ENCODE results near the gene PARVA. TPM values are rescaled to one million over a fixed set of nuclear protein-coding genes. Genes with fewer than 3 reads are reported as not detected.

Gene PARVA
- polyA plus RNA-seq, 2 of the 4 experiments (the other 2 are of a cell fraction): 25.5 to 26.1 TPM

DNA sequence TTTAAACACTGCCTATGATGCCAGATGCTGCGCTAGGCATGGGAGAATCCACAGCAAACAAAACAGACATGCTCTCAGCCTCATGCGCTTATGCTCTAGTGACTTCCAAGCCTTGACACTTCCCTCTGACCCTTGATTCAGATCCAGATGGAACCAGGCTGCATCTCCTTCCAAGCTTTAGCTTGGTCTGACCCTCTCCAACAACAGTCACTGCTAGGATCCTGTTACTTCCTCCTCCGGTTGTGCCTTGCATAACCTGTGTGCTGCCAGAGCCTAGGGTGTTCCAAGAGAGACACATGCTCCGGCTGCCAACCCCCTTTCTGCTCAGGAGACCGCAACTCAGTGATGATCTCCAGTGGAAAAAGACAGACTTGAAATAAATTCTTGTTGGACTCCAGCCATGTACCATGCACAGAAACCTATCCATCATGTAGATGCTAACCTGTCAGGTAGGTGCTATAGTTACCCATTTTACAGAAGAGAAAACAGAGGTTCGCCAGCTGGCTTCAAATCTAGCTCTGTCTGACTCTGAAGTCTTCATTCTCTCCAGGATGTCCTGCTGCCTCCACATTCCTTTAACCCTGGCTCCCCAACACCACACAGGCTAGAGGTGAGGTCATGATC, 160.5 kb downstream of the PARVA start:
- no peak overlapping the region for H3K27ac ChIP-seq
- H3K4me1 ChIP-seq: peaks cover 39% of the 10 kb centered on the region
- ATAC-seq (no peak), DNase-seq (ENCODE audit: low read depth in 1 of 2, low spot score in 1 of 2) (no peak), FAIRE-seq (no peak)
- ChIA-PET POLR2A (no interaction called here), CTCF (interaction anchor here (0.9 to 1.7 kb wide), 4 partner anchors 8 to 249 kb away, joined by 3 to 4 read pairs (median 3); no protein-coding TSS in a partner anchor)
- H3K4me3 ChIP-seq: no peak overlapping the region
- WGBS (ENCODE audit: missing lambda C conversion rate): 85% methylated on average over 6 of the region's 6 CpGs
- H3K4me2 ChIP-seq: no peak overlapping the region
- TF ChIP-seq FOXS1 (CRISPR knock-in tag; IDR thresholded peaks at IDR 0.05) (no peak), GATA3 (IDR thresholded peaks at IDR 0.05; ENCODE audit: borderline replicate concordance) (no peak), HDAC2 (IDR thresholded peaks at IDR 0.05) (no peak), MAFK (IDR thresholded peaks at IDR 0.05; ENCODE audit: partially characterized antibody) (no peak), JUN (IDR thresholded peaks at IDR 0.05) (no peak)
- no peaks in the 10 kb centered on the region for H3K9me3 ChIP-seq

DNA sequence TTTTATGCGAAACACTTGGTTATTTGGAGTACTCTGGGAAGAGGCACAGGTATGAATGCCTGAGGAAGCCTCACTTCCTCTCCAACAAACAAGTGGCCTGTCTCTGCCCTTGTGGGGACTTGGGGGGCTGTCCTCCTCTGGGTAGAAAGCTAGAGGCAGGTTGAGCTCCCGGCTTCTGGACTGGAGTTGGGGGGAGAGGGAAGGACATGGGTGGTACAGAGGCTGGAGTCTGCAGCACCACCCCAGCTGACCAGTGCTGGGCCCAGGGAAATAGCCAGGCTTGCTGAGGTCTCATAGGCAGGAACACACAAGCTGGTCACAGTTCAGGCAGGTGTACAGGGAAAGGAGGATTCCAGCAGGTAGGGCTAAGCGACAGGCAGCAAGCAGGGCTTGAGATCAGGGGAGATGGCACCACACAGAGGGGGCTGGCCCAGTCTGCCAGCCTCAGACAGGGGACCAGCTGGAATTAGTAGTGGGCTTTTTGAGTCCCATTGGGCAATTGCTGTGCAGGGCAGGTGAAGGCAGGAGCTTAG, 161.6 kb downstream of the PARVA start:
- 80% methylated on average over 3 of the region's 3 CpGs for WGBS (ENCODE audit: missing lambda C conversion rate)
- ATAC-seq (no peak), DNase-seq (ENCODE audit: low read depth in 1 of 2, low spot score in 1 of 2) (no peak), FAIRE-seq (no peak)
- Histone ChIP-seq H3K27ac (peak overlapping the region; percentile 75 to 85), H3K4me3 (no peak overlapping the region), H3K4me1 (peaks cover 50% of the 10 kb centered on the region), H3K9me3 (no peaks in the 10 kb centered on the region), H3K4me2 (peak overlapping the region; percentile 64)
- TF ChIP-seq, protein P1, sequence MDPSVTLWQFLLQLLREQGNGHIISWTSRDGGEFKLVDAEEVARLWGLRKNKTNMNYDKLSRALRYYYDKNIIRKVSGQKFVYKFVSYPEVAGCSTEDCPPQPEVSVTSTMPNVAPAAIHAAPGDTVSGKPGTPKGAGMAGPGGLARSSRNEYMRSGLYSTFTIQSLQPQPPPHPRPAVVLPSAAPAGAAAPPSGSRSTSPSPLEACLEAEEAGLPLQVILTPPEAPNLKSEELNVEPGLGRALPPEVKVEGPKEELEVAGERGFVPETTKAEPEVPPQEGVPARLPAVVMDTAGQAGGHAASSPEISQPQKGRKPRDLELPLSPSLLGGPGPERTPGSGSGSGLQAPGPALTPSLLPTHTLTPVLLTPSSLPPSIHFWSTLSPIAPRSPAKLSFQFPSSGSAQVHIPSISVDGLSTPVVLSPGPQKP (IDR thresholded peaks at IDR 0.05; ENCODE audit: low read depth, low read length): no peak
- no peak for TF ChIP-seq RFX5 (IDR thresholded peaks at IDR 0.05)
- TF ChIP-seq FOXS1 (CRISPR knock-in tag; IDR thresholded peaks at IDR 0.05): no peak
- TF ChIP-seq KDM1A (IDR thresholded peaks at IDR 0.05; ENCODE audit: low read depth): no peak
- no peak for TF ChIP-seq RAD21 (conservative IDR thresholded peaks at IDR 0.05 in 1 of 2, IDR thresholded peaks at IDR 0.05 in 1 of 2)
- TF ChIP-seq ZSCAN20 (CRISPR knock-in tag; IDR thresholded peaks at IDR 0.05): no peak
- TF ChIP-seq, protein P2, sequence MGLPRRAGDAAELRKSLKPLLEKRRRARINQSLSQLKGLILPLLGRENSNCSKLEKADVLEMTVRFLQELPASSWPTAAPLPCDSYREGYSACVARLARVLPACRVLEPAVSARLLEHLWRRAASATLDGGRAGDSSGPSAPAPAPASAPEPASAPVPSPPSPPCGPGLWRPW (IDR thresholded peaks at IDR 0.05): no peak
- TF ChIP-seq, protein P3, sequence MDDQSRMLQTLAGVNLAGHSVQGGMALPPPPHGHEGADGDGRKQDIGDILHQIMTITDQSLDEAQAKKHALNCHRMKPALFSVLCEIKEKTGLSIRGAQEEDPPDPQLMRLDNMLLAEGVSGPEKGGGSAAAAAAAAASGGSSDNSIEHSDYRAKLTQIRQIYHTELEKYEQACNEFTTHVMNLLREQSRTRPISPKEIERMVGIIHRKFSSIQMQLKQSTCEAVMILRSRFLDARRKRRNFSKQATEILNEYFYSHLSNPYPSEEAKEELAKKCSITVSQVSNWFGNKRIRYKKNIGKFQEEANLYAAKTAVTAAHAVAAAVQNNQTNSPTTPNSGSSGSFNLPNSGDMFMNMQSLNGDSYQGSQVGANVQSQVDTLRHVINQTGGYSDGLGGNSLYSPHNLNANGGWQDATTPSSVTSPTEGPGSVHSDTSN (IDR thresholded peaks at IDR 0.05): no peak
- TF ChIP-seq RARB (CRISPR knock-in tag; IDR thresholded peaks at IDR 0.05): no peak
- no peak for TF ChIP-seq CBX2 (IDR thresholded peaks at IDR 0.05; ENCODE audit: borderline replicate concordance, low read depth)
- no peak for TF ChIP-seq PHF8 (IDR thresholded peaks at IDR 0.05; ENCODE audit: borderline replicate concordance, low read depth)
- no peak for TF ChIP-seq POLR2AphosphoS2 (conservative IDR thresholded peaks at IDR 0.05; ENCODE audit: low read length)
- no peak for TF ChIP-seq MYC (IDR thresholded peaks at IDR 0.05; ENCODE audit: borderline replicate concordance, low read length)
- TF ChIP-seq HEYL (CRISPR knock-in tag; IDR thresholded peaks at IDR 0.05): no peak
- TF ChIP-seq FOSB (CRISPR knock-in tag; IDR thresholded peaks at IDR 0.05): no peak
- ChIA-PET POLR2A (no interaction called here), CTCF (interaction anchor here (1.7 to 2.1 kb wide), 2 partner anchors 60 to 207 kb away, joined by 5 read pairs; no protein-coding TSS in a partner anchor)

DNA sequence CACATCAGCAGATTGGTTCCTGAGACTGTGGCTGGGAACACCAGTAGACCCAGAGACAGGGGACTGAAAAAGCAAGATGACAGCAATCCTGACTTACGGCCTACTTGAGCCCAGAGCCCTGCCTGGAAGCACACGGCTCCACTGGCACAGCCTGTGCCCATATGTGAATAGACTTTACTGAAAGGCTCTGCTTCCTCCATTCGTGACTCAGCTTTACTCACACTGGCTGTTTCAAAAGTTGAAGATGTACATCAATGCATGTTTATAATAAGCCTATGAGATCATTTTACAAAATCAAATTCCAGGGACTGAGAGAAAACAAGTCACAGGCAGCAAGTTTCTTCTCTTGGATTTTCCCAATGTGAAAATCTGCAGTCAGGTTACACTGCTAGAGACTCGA, 162.2 kb downstream of the PARVA start:
- Histone ChIP-seq H3K9me3 (no peaks in the 10 kb centered on the region), H3K27ac (peak overlapping the region; percentile 75 to 85), H3K4me1 (peaks cover 54% of the 10 kb centered on the region), H3K4me2 (peak overlapping the region; percentile 64), H3K4me3 (no peak overlapping the region)
- CTCF ChIA-PET: interaction anchor here (1.7 to 2.1 kb wide), 3 partner anchors 13 to 208 kb away, joined by 5 read pairs; no protein-coding TSS in a partner anchor
- no peak for FAIRE-seq
- peak in 1 of 2 experiments; percentile 29 for DNase-seq (ENCODE audit: low read depth in 1 of 2, low spot score in 1 of 2)
- WGBS (ENCODE audit: missing lambda C conversion rate): 56% methylated on average over 4 of the region's 4 CpGs
- ATAC-seq: peak; percentile 41 to 46; a peak in 4 of 6 replicates
- TF ChIP-seq, protein P4, sequence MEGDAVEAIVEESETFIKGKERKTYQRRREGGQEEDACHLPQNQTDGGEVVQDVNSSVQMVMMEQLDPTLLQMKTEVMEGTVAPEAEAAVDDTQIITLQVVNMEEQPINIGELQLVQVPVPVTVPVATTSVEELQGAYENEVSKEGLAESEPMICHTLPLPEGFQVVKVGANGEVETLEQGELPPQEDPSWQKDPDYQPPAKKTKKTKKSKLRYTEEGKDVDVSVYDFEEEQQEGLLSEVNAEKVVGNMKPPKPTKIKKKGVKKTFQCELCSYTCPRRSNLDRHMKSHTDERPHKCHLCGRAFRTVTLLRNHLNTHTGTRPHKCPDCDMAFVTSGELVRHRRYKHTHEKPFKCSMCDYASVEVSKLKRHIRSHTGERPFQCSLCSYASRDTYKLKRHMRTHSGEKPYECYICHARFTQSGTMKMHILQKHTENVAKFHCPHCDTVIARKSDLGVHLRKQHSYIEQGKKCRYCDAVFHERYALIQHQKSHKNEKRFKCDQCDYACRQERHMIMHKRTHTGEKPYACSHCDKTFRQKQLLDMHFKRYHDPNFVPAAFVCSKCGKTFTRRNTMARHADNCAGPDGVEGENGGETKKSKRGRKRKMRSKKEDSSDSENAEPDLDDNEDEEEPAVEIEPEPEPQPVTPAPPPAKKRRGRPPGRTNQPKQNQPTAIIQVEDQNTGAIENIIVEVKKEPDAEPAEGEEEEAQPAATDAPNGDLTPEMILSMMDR (IDR thresholded peaks at IDR 0.05): no peak
- TF ChIP-seq JUNB (IDR thresholded peaks at IDR 0.05): peak; percentile 30; the same call in 1 of the 2 replicates
- TF ChIP-seq MAFK (IDR thresholded peaks at IDR 0.05; ENCODE audit: partially characterized antibody): peak; percentile 22
- TF ChIP-seq, protein P5, sequence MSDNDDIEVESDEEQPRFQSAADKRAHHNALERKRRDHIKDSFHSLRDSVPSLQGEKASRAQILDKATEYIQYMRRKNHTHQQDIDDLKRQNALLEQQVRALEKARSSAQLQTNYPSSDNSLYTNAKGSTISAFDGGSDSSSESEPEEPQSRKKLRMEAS (IDR thresholded peaks at IDR 0.05): peak; percentile 30; the same call in 1 of the 2 replicates
- TF ChIP-seq FOSL2 (IDR thresholded peaks at IDR 0.05): no peak
- peak; percentile 40 for TF ChIP-seq FOSL2 (CRISPR knock-in tag; IDR thresholded peaks at IDR 0.05)
- 0 out of 5 replicates have a peak, but pooled peaks of 1 of the 2 experiments have one; percentile 17 for TF ChIP-seq JUN (IDR thresholded peaks at IDR 0.05)
- POLR2A ChIA-PET: no interaction called here

All from A549 (cell line).